Osteocyte (in vitro differentiated cells): Measurements from ENCODE around the gene GPD2. TPM values are rescaled to one million over a fixed set of nuclear protein-coding genes. Genes with fewer than 3 reads are reported as not detected.
A peak's percentile ranks its signal among the peaks of the same experiment; 100 is the strongest.

Experiments
- DNase-seq: peaks from one replicate; pipeline ENCODE4 v3.0.0; 2021; ENCODE audit warnings: mixed read lengths; ENCODE audit not compliant: unreplicated experiment; ENCODE audit errors: extremely low spot score
- H3K27ac Mint-ChIP-seq: one replicate; pipeline ENCODE4 v1.8.0; 2021; ENCODE audit warnings: mild to moderate bottlenecking, mixed read lengths; ENCODE audit not compliant: unreplicated experiment
- H3K27me3 Mint-ChIP-seq: one replicate; pipeline ENCODE4 v1.8.0; 2021; ENCODE audit warnings: mixed read lengths; ENCODE audit not compliant: unreplicated experiment
- H3K36me3 Mint-ChIP-seq: one replicate; pipeline ENCODE4 v1.8.0; 2021; ENCODE audit warnings: mixed read lengths; ENCODE audit not compliant: unreplicated experiment
- H3K4me1 Mint-ChIP-seq: one replicate; pipeline ENCODE4 v1.8.0; 2021; ENCODE audit warnings: mixed read lengths; ENCODE audit not compliant: unreplicated experiment
- H3K4me3 Mint-ChIP-seq: one replicate; pipeline ENCODE4 v1.8.0; 2021; ENCODE audit warnings: mild to moderate bottlenecking, moderate library complexity, mixed read lengths; ENCODE audit not compliant: unreplicated experiment
- H3K9me3 Mint-ChIP-seq: one replicate; pipeline ENCODE4 v1.8.0; 2021; ENCODE audit warnings: mixed read lengths; ENCODE audit not compliant: unreplicated experiment
- total RNA-seq: library from RNA; stranded (reverse); gene quantifications from 2 replicates; pipeline ENCODE4 v1.2.1, GENCODE V29; 2021
- TF ChIP-seq, protein P1 (sequence below): fragments of 200-600 bp; sonication (generic); IDR thresholded peaks from 2 replicates; pipeline ENCODE4 v1.5.0; 2021; ENCODE audit warnings: antibody characterized with exemption, mild to moderate bottlenecking, moderate library complexity

The GPD2 gene
- total RNA-seq, 1 donor from 2014 or later = 21.8 TPM

- Mint-ChIP-seq H3K27ac (no peak overlapping the region), H3K36me3 (peaks cover 3% of the 10 kb centered on the region), H3K4me3 (no peak overlapping the region), H3K9me3 (no peaks in the 10 kb centered on the region), H3K27me3 (no peaks in the 10 kb centered on the region), H3K4me1 (peaks cover 40% of the 10 kb centered on the region)
- TF ChIP-seq, protein P1, sequence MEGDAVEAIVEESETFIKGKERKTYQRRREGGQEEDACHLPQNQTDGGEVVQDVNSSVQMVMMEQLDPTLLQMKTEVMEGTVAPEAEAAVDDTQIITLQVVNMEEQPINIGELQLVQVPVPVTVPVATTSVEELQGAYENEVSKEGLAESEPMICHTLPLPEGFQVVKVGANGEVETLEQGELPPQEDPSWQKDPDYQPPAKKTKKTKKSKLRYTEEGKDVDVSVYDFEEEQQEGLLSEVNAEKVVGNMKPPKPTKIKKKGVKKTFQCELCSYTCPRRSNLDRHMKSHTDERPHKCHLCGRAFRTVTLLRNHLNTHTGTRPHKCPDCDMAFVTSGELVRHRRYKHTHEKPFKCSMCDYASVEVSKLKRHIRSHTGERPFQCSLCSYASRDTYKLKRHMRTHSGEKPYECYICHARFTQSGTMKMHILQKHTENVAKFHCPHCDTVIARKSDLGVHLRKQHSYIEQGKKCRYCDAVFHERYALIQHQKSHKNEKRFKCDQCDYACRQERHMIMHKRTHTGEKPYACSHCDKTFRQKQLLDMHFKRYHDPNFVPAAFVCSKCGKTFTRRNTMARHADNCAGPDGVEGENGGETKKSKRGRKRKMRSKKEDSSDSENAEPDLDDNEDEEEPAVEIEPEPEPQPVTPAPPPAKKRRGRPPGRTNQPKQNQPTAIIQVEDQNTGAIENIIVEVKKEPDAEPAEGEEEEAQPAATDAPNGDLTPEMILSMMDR = no peak
- DNase-seq = no peak
Measured at GRCh38 chr2:156456616-156457015, 20.4 kb downstream of the GPD2 start.

DNA sequence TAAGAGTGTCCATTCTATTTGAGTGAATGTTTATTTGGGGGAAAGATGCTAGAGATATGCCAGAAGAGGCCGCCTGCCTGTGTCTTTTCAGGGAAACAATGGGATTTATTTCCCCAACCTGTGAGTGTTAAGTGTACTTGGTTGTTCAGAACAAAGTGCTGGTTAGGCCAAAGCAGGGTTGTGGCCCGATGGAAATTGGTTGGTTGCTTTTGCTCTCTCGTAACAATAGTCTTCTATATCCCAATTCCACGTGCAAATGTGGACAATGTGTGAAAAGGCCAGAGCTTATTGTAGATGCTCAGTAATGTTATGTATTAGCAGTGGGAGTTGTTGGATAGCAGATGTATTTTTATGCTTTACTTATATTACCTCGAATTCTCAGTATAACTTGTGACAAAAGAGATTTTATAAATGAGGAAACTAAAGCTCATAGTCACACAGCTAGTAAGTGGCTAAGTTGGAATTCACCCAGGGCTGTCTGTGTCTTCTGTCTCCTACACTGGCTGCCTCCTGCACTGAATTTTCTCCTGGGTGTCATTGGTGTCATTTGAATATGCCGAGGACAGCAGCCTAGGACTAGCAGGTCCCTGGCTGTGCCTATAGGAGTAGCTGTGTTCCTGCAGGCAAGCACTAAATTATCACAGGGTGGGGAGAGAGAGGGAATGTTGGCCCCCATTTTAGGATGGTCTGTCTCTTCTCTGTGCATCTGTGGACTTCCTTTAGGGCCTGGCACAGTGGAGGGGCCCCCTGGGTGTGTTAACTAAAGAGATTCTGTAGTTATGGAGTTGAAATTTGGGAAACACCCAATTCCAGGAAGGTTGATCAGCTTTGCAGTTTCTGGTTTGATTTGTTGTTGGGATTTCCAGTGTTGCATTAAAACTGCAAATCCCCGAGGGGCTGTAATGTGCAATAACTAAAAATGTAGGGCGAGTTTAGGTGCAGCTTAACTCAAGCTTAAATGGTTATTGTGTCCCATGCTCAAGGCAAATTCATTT, 21.6 kb downstream of the GPD2 start:
- no peaks in the 10 kb centered on the region for H3K9me3 Mint-ChIP-seq
- no peak overlapping the region for H3K27ac Mint-ChIP-seq
- no peaks in the 10 kb centered on the region for H3K36me3 Mint-ChIP-seq
- no peaks in the 10 kb centered on the region for H3K27me3 Mint-ChIP-seq
- H3K4me1 Mint-ChIP-seq = peaks cover 36% of the 10 kb centered on the region
- DNase-seq = no peak
- TF ChIP-seq, protein P1 = no peak
- H3K4me3 Mint-ChIP-seq = no peak overlapping the region

- H3K9me3 Mint-ChIP-seq = no peaks in the 10 kb centered on the region
- H3K36me3 Mint-ChIP-seq = no peaks in the 10 kb centered on the region
- TF ChIP-seq, protein P1 = no peak
- no peaks in the 10 kb centered on the region for H3K27me3 Mint-ChIP-seq
- no peak for DNase-seq
- H3K4me3 Mint-ChIP-seq = no peak overlapping the region
- peaks cover 35% of the 10 kb centered on the region for H3K4me1 Mint-ChIP-seq
- H3K27ac Mint-ChIP-seq = no peak overlapping the region
Measured at GRCh38 chr2:156459720-156460119, 23.5 kb downstream of the GPD2 start.

DNA sequence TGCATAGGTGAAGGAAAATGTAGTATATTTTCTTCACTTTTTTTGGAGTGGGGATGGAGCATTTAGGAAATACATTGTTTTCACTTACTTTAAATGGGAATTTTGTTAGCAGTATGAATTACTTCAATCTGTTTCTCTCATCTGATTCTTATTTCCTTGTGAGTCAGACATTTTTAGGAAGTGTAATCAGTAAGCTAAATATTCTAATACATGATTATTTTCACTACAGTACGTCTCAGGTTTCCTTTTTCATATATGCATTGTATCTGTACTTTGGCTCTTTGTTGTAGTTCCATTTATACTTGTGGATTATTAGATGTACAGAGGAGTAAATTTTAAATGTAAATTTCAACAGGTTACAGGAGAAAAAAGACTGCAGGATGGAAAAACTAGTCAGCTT, 27.9 kb downstream of the GPD2 start:
- peaks cover 49% of the 10 kb centered on the region for H3K4me1 Mint-ChIP-seq
- no peaks in the 10 kb centered on the region for H3K9me3 Mint-ChIP-seq
- H3K4me3 Mint-ChIP-seq = no peak overlapping the region
- TF ChIP-seq, protein P1 = no peak
- no peaks in the 10 kb centered on the region for H3K36me3 Mint-ChIP-seq
- DNase-seq = no peak
- H3K27me3 Mint-ChIP-seq = no peaks in the 10 kb centered on the region
- peak overlapping the region; percentile 8 for H3K27ac Mint-ChIP-seq

DNA sequence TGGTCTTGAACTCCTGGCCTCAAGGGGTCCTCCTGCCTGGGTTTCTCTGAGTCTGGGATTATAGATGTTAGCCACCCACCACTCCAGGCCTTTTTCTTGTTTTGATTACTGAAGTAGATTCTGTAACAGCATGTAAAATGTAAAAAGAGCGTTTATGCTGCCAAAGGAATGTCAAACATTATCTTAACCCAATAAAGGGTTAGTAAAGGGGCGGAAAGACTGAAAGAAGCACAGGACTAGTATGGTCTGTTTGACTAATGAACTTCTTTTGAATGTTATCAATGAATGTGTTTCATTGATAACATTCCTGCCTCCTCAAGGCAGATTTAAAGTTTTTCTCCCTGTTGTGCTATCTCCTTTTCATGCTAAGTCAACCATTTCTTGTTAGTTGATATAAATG, 29.4 kb downstream of the GPD2 start:
- H3K9me3 Mint-ChIP-seq = no peaks in the 10 kb centered on the region
- peaks cover 46% of the 10 kb centered on the region for H3K4me1 Mint-ChIP-seq
- no peak for DNase-seq
- H3K4me3 Mint-ChIP-seq = no peak overlapping the region
- no peaks in the 10 kb centered on the region for H3K27me3 Mint-ChIP-seq
- H3K27ac Mint-ChIP-seq = peak overlapping the region; percentile 70
- TF ChIP-seq, protein P1 = no peak
- H3K36me3 Mint-ChIP-seq = no peaks in the 10 kb centered on the region
